Activated naive CD8-positive, alpha-beta T cell treated with anti-CD3 and anti-CD28 coated beads, Interleukin-2, amount 50 U/mL, for 24 hours (primary cell): ENCODE measurements around the gene MYO18B.

ENCODE experiments used
- ATAC-seq: fragments of 150-1000 bp; cut with Tn5 transposase; one replicate; pipeline ENCODE4 v1.10.0; 2021
- DNase-seq: peaks from one replicate; pipeline ENCODE4 v3.0.0; 2021
- H3K27ac Mint-ChIP-seq: one replicate; pipeline ENCODE4 v1.8.0; 2021; ENCODE audit warnings: mild to moderate bottlenecking, mixed read lengths
- H3K27me3 Mint-ChIP-seq: one replicate; pipeline ENCODE4 v1.8.0; 2021; ENCODE audit warnings: mixed read lengths
- H3K36me3 Mint-ChIP-seq: one replicate; pipeline ENCODE4 v1.8.0; 2021; ENCODE audit warnings: low read depth, mixed read lengths
- H3K4me1 Mint-ChIP-seq: one replicate; pipeline ENCODE4 v1.8.0; 2021; ENCODE audit warnings: mixed read lengths
- H3K4me3 Mint-ChIP-seq: one replicate; pipeline ENCODE4 v1.8.0; 2021; ENCODE audit warnings: mild to moderate bottlenecking, moderate library complexity, mixed read lengths
- H3K9me3 Mint-ChIP-seq: one replicate; pipeline ENCODE4 v1.8.0; 2021; ENCODE audit warnings: mixed read lengths

Gene MYO18B

GRCh38 chr22:26038365-26038764 is 296.4 kb downstream of the MYO18B start:
- H3K4me3 Mint-ChIP-seq: no peak overlapping the region
- no peaks in the 10 kb centered on the region for H3K4me1 Mint-ChIP-seq
- H3K27ac Mint-ChIP-seq: no peak overlapping the region
- DNase-seq (no peak), ATAC-seq (no peak)
- peaks cover 3% of the 10 kb centered on the region for H3K9me3 Mint-ChIP-seq
- no peaks in the 10 kb centered on the region for H3K36me3 Mint-ChIP-seq
- peaks cover 3% of the 10 kb centered on the region for H3K27me3 Mint-ChIP-seq

GRCh38 chr22:26041931-26042330 is 299.9 kb downstream of the MYO18B start:
- peaks cover 3% of the 10 kb centered on the region for H3K27me3 Mint-ChIP-seq
- no peaks in the 10 kb centered on the region for H3K4me1 Mint-ChIP-seq
- DNase-seq: no peak
- no peaks in the 10 kb centered on the region for H3K36me3 Mint-ChIP-seq
- ATAC-seq: no peak
- H3K27ac Mint-ChIP-seq: no peak overlapping the region
- no peak overlapping the region for H3K4me3 Mint-ChIP-seq
- H3K9me3 Mint-ChIP-seq: no peaks in the 10 kb centered on the region

- no peak overlapping the region for H3K4me3 Mint-ChIP-seq
- H3K27ac Mint-ChIP-seq: no peak overlapping the region
- peaks cover 4% of the 10 kb centered on the region for H3K27me3 Mint-ChIP-seq
- ATAC-seq (no peak), DNase-seq (no peak)
- H3K36me3 Mint-ChIP-seq: no peaks in the 10 kb centered on the region
- no peaks in the 10 kb centered on the region for H3K4me1 Mint-ChIP-seq
- no peaks in the 10 kb centered on the region for H3K9me3 Mint-ChIP-seq
These were observed 301.0 kb downstream of the MYO18B start for GRCh38 chr22:26043031-26043430.

GRCh38 chr22:26045051-26045450 is 303.1 kb downstream of the MYO18B start:
- H3K27ac Mint-ChIP-seq: no peak overlapping the region
- no peak overlapping the region for H3K4me3 Mint-ChIP-seq
- peaks cover 4% of the 10 kb centered on the region for H3K27me3 Mint-ChIP-seq
- no peak for ATAC-seq
- H3K4me1 Mint-ChIP-seq: no peaks in the 10 kb centered on the region
- no peaks in the 10 kb centered on the region for H3K36me3 Mint-ChIP-seq
- DNase-seq: no peak
- H3K9me3 Mint-ChIP-seq: no peaks in the 10 kb centered on the region

GRCh38 chr22:26045860-26046259 is 303.9 kb downstream of the MYO18B start:
- ATAC-seq (no peak), DNase-seq (no peak)
- H3K4me3 Mint-ChIP-seq: no peak overlapping the region
- H3K4me1 Mint-ChIP-seq: no peaks in the 10 kb centered on the region
- no peak overlapping the region for H3K27ac Mint-ChIP-seq
- H3K27me3 Mint-ChIP-seq: peaks cover 7% of the 10 kb centered on the region
- H3K36me3 Mint-ChIP-seq: no peaks in the 10 kb centered on the region
- peaks cover 5% of the 10 kb centered on the region for H3K9me3 Mint-ChIP-seq

GRCh38 chr22:26047516-26047915 is 305.5 kb downstream of the MYO18B start:
- H3K27me3 Mint-ChIP-seq: peaks cover 12% of the 10 kb centered on the region
- no peak for DNase-seq
- no peaks in the 10 kb centered on the region for H3K4me1 Mint-ChIP-seq
- H3K9me3 Mint-ChIP-seq: peaks cover 7% of the 10 kb centered on the region
- no peak for ATAC-seq
- no peak overlapping the region for H3K4me3 Mint-ChIP-seq
- no peak overlapping the region for H3K27ac Mint-ChIP-seq
- H3K36me3 Mint-ChIP-seq: no peaks in the 10 kb centered on the region

GRCh38 chr22:26047920-26048319 is 305.9 kb downstream of the MYO18B start:
- peaks cover 7% of the 10 kb centered on the region for H3K9me3 Mint-ChIP-seq
- no peak overlapping the region for H3K27ac Mint-ChIP-seq
- ATAC-seq (no peak), DNase-seq (no peak)
- H3K4me1 Mint-ChIP-seq: no peaks in the 10 kb centered on the region
- H3K36me3 Mint-ChIP-seq: no peaks in the 10 kb centered on the region
- no peak overlapping the region for H3K4me3 Mint-ChIP-seq
- H3K27me3 Mint-ChIP-seq: peaks cover 13% of the 10 kb centered on the region

- Mint-ChIP-seq H3K4me3 (no peak overlapping the region), H3K9me3 (peaks cover 7% of the 10 kb centered on the region), H3K27me3 (peaks cover 13% of the 10 kb centered on the region), H3K27ac (no peak overlapping the region), H3K4me1 (no peaks in the 10 kb centered on the region), H3K36me3 (no peaks in the 10 kb centered on the region)
- DNase-seq (no peak), ATAC-seq (no peak)
These were observed 308.1 kb downstream of the MYO18B start for GRCh38 chr22:26050079-26050478.

GRCh38 chr22:26053737-26054316 is 311.8 kb downstream of the MYO18B start:
- H3K4me1 Mint-ChIP-seq: no peaks in the 10 kb centered on the region
- H3K4me3 Mint-ChIP-seq: no peak overlapping the region
- ATAC-seq (no peak), DNase-seq (no peak)
- peaks cover 22% of the 10 kb centered on the region for H3K27me3 Mint-ChIP-seq
- H3K27ac Mint-ChIP-seq: no peak overlapping the region
- H3K36me3 Mint-ChIP-seq: no peaks in the 10 kb centered on the region
- peaks cover 7% of the 10 kb centered on the region for H3K9me3 Mint-ChIP-seq

- peaks cover 22% of the 10 kb centered on the region for H3K27me3 Mint-ChIP-seq
- DNase-seq (no peak), ATAC-seq (no peak)
- H3K27ac Mint-ChIP-seq: no peak overlapping the region
- no peaks in the 10 kb centered on the region for H3K4me1 Mint-ChIP-seq
- peaks cover 7% of the 10 kb centered on the region for H3K9me3 Mint-ChIP-seq
- no peaks in the 10 kb centered on the region for H3K36me3 Mint-ChIP-seq
- H3K4me3 Mint-ChIP-seq: no peak overlapping the region
These were observed 313.0 kb downstream of the MYO18B start for GRCh38 chr22:26054841-26055605.

- peaks cover 3% of the 10 kb centered on the region for H3K9me3 Mint-ChIP-seq
- no peak for DNase-seq
- no peak overlapping the region for H3K27ac Mint-ChIP-seq
- ATAC-seq: no peak
- H3K4me1 Mint-ChIP-seq: no peaks in the 10 kb centered on the region
- H3K36me3 Mint-ChIP-seq: no peaks in the 10 kb centered on the region
- H3K27me3 Mint-ChIP-seq: peaks cover 18% of the 10 kb centered on the region
- no peak overlapping the region for H3K4me3 Mint-ChIP-seq
These were observed 313.7 kb downstream of the MYO18B start for GRCh38 chr22:26055693-26056092.

- Mint-ChIP-seq H3K9me3 (no peaks in the 10 kb centered on the region), H3K4me1 (no peaks in the 10 kb centered on the region), H3K4me3 (no peak overlapping the region), H3K36me3 (no peaks in the 10 kb centered on the region), H3K27ac (no peak overlapping the region), H3K27me3 (peaks cover 14% of the 10 kb centered on the region)
- DNase-seq: no peak
- ATAC-seq: no peak
These were observed 314.6 kb downstream of the MYO18B start for GRCh38 chr22:26056455-26057200.

- Mint-ChIP-seq H3K27ac (no peak overlapping the region), H3K4me1 (no peaks in the 10 kb centered on the region), H3K4me3 (no peak overlapping the region), H3K36me3 (no peaks in the 10 kb centered on the region), H3K27me3 (peaks cover 13% of the 10 kb centered on the region), H3K9me3 (no peaks in the 10 kb centered on the region)
- ATAC-seq (no peak), DNase-seq (no peak)
These were observed 315.7 kb downstream of the MYO18B start for GRCh38 chr22:26057731-26058130.

GRCh38 chr22:26064048-26064447 is 322.1 kb downstream of the MYO18B start:
- Mint-ChIP-seq H3K36me3 (no peaks in the 10 kb centered on the region), H3K27me3 (peaks cover 9% of the 10 kb centered on the region), H3K27ac (no peak overlapping the region), H3K9me3 (no peaks in the 10 kb centered on the region), H3K4me1 (no peaks in the 10 kb centered on the region), H3K4me3 (no peak overlapping the region)
- ATAC-seq (no peak), DNase-seq (no peak)

- ATAC-seq (no peak), DNase-seq (no peak)
- Mint-ChIP-seq H3K4me1 (no peaks in the 10 kb centered on the region), H3K27me3 (peaks cover 11% of the 10 kb centered on the region), H3K36me3 (no peaks in the 10 kb centered on the region), H3K9me3 (no peaks in the 10 kb centered on the region), H3K4me3 (no peak overlapping the region), H3K27ac (no peak overlapping the region)
These were observed 323.9 kb downstream of the MYO18B start for GRCh38 chr22:26065847-26066246.
